GM10266 (cell line): ENCODE data around the gene CDHR2.

Source experiments
- DNase-seq: peaks from one replicate; pipeline ENCODE4 v3.0.0; 2012; ENCODE audit errors: extremely low spot score
- CTCF ChIP-seq: IDR thresholded peaks from 2 replicates; pipeline ENCODE4 v1.5.1; 2012; ENCODE audit warnings: mild to moderate bottlenecking, low read depth; ENCODE audit not compliant: control insufficient read depth, insufficient read depth; ENCODE audit errors: missing control alignments

Gene CDHR2

GRCh38 chr5:176642675-176643490 is 93.7 kb downstream of the CDHR2 start:
- no peak for TF ChIP-seq CTCF
- DNase-seq, result no peak

- TF ChIP-seq CTCF, result no peak
- DNase-seq, result no peak
Measured at GRCh38 chr5:176643491-176644219, 94.5 kb downstream of the CDHR2 start.

- TF ChIP-seq CTCF, result no peak
- DNase-seq, result no peak
Measured at GRCh38 chr5:176644294-176644693, 95.2 kb downstream of the CDHR2 start.

- no peak for TF ChIP-seq CTCF
- DNase-seq, result no peak
Measured at GRCh38 chr5:176644878-176645670, 95.9 kb downstream of the CDHR2 start.
